NCI-H1105 treated with DMSO at 0.1 percent for 48 hours (cell line): ENCODE measurements around the gene SPATA31A3.
"Not testable (repeated sequence)": the region's sequence is repeated elsewhere in the genome, so short reads cannot be mapped to it uniquely, and the experiment has no call there.

Experiments used
- DNase-seq: peaks from one replicate; lab custom pipeline; 2025; lab: John Stamatoyannopoulos, UW

Gene SPATA31A3

DNA sequence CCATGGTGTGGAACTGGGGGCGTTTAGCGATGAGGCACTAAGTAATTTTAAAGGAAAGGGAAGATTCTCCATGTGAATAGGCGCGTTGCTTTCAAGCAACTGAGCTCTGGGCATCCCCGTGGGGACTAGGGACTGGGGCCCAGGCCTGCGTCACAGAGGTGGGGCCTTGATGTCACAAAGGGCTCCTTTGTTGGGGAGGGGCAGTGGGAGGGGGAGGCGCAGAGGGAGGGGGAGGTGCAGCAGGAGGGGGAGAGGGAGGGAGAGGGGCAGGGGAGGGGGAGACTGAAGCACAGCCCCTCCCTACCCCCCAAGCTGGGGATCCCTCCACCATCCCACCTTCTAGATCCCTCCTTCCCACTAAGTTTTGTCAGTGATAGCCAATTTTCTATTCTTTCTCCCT is at the start of gene SPATA31A3:
Gene SPATA31A3, minus strand, starts transcription at position 101 of the 400 bp plus-strand sequence. Its CDS starts 29 bp downstream, at position 72.
- not testable (repeated sequence) for DNase-seq

DNA sequence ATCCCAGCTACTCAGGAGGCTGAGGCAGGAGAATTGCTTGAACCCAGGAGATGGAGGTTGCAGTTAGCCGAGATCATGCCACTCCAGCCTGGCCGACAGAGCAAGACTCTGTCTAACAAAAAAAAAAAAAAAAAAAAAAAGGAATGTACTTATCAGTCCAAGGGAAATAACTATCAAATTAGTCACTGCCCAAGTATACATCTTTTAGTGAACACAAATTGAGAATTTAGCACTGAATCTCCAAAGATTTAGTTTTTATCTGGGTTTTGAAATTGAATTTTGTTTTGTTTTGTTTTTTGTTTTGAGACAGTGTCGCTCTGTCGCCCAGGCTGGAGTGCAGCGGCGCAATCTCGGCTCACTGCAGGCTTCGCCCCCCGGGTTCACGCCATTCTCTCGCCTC is 39.8 kb downstream of the SPATA31A3 start:
- DNase-seq, result not testable (repeated sequence)

DNA sequence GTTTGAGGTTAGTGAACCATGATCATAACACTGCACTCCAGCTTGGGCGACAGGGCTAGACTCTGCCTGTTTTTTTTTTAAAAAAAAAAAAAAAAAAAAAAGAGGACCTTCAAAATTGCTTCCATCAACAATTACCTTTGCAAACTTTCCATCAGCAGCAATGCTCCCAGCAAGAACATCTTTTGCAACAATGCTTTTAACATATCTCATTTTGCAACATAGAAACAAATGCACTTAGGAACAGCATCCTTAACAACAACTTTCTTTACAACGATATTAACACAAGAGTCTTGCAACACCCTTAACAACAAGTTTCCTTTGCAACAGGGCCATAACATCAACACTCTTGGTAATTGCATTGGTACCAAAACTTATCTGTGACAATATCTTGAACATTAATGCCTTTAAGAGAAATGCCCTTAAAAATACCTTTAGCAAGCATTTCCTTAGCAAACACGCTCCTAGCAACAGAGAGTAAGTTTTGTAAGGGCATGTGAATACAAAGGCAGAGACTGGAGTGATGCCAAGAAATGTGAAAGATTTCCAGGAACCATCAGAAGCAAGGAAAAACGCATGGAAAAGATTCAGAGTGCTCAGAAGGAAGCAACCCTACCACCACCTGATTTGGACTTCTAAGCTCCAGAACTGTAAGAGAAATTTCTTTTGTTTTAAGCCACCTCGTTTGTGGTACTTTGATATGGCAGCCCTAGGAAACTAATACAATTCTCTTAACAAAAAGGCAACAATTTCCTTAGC is 49.8 kb downstream of the SPATA31A3 start:
- not testable (repeated sequence) for DNase-seq

DNA sequence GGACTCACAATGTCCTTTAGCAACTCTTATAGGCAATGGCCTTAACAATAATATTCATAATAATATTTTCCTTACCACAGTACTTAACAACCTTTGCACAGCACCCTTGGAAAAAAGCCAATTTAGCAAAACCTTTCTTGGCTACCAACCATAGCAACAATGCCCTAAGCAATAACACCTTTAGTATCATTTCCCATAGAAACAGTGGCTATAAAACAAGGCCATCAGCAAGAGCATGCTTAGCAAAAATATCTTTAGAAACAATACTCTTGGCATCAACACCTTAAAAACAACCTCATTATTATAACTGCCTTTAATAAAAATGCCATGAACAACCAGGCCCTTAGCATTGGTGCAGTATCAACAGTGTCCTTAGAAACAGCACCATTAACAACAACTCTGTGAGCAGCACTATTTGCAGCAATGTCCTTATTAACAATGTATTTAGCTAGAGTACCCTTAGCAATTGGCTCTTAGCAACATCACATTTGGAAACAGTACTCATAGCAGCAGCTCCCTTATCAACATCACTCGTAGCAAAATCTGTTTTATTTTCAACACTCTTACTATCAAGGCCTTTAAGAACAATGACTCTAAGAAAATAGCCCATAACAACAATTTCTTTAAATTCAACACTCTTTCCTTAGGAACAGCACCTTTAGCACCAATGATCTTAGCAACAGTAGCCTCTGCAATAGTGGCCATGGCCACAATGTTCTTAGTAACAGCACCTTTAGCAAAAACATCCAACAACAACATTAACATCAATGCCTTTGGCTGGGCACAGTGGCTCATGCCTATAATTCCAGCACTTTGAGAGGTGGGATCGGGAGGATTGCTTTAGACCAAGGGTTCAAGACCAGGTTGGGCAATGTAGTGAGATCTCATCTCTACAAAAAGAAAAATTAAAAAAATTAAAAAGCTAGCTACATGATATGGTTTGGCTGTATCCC is 52.2 kb downstream of the SPATA31A3 start:
- DNase-seq, result not testable (repeated sequence)

DNA sequence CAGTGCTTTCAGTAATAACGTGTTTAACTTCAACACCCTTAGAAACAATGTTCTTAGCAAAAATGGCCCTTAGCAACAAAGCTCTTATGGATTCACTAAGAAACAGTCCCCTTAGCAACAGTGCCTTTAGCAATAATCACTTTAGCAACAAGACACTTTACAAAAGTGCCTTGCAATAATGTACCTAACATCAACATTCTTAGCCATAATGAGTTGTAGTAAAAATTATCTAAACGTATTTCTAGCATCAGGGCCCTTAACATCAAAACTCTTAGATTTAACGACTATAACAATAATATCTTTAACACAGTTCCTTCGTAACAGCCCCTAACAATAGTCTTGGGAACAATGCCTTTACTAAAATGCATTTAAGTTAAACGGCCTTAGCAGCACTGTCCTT is 54.0 kb downstream of the SPATA31A3 start:
- not testable (repeated sequence) for DNase-seq

DNA sequence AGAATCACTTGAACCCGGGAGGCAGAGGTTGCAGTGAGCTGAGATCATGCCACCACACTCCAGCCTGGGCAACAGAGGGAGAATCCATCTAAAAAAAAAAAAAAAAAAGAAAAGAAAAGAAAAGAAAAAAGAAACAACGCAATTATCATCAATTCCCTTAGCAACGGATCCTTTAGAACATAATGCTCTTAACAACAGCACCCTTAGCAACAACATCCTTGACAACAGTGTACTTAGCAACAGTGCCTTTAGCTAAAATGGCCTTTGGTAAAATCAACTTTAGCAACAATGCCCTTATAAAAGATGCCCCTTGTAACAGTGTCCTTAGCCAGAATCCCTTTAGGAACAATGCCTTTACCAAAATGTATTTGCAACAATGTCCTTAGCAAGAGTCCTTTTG is 54.7 kb downstream of the SPATA31A3 start:
- DNase-seq, result not testable (repeated sequence)
